HL-60 (cell line): ENCODE data around the gene BTBD9.

ENCODE experiments used
- POLR2AphosphoS5 ChIP-seq: IDR thresholded peaks from 2 replicates; pipeline ENCODE4 v1.6.1; 2012; ENCODE audit warnings: low read depth
- TF ChIP-seq, protein P1 (sequence below): IDR thresholded peaks from one replicate; pipeline ENCODE4 v1.5.1; 2011; ENCODE audit warnings: low read length, control low read depth, inconsistent platforms; ENCODE audit not compliant: insufficient read depth
- TF ChIP-seq, protein P2 (sequence below): IDR thresholded peaks from 2 replicates; pipeline ENCODE4 v1.6.1; 2012; ENCODE audit warnings: low read depth; ENCODE audit not compliant: insufficient replicate concordance

DNA sequence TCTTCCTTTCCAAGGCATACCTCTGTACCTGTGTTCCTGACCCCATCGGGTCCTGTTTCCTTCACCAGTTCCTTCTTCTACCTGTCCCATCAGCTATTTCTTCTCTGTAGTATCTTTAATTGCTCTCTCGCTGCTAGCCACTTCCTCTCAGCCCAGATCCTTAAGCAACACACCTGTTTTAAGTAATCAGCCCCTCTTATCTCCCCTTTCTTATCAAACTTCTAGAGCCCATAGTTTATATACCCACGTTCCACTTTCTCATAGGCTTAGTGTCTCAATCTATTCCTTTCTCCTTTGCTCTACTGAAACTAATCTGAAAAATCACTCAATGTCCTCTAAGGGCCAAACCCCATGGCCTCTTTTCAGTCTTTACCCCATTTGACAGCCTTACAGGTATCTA, 239.6 kb downstream of the BTBD9 start:
- TF ChIP-seq, protein P1, sequence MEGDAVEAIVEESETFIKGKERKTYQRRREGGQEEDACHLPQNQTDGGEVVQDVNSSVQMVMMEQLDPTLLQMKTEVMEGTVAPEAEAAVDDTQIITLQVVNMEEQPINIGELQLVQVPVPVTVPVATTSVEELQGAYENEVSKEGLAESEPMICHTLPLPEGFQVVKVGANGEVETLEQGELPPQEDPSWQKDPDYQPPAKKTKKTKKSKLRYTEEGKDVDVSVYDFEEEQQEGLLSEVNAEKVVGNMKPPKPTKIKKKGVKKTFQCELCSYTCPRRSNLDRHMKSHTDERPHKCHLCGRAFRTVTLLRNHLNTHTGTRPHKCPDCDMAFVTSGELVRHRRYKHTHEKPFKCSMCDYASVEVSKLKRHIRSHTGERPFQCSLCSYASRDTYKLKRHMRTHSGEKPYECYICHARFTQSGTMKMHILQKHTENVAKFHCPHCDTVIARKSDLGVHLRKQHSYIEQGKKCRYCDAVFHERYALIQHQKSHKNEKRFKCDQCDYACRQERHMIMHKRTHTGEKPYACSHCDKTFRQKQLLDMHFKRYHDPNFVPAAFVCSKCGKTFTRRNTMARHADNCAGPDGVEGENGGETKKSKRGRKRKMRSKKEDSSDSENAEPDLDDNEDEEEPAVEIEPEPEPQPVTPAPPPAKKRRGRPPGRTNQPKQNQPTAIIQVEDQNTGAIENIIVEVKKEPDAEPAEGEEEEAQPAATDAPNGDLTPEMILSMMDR: no peak
- TF ChIP-seq POLR2AphosphoS5: no peak
- TF ChIP-seq, protein P2, sequence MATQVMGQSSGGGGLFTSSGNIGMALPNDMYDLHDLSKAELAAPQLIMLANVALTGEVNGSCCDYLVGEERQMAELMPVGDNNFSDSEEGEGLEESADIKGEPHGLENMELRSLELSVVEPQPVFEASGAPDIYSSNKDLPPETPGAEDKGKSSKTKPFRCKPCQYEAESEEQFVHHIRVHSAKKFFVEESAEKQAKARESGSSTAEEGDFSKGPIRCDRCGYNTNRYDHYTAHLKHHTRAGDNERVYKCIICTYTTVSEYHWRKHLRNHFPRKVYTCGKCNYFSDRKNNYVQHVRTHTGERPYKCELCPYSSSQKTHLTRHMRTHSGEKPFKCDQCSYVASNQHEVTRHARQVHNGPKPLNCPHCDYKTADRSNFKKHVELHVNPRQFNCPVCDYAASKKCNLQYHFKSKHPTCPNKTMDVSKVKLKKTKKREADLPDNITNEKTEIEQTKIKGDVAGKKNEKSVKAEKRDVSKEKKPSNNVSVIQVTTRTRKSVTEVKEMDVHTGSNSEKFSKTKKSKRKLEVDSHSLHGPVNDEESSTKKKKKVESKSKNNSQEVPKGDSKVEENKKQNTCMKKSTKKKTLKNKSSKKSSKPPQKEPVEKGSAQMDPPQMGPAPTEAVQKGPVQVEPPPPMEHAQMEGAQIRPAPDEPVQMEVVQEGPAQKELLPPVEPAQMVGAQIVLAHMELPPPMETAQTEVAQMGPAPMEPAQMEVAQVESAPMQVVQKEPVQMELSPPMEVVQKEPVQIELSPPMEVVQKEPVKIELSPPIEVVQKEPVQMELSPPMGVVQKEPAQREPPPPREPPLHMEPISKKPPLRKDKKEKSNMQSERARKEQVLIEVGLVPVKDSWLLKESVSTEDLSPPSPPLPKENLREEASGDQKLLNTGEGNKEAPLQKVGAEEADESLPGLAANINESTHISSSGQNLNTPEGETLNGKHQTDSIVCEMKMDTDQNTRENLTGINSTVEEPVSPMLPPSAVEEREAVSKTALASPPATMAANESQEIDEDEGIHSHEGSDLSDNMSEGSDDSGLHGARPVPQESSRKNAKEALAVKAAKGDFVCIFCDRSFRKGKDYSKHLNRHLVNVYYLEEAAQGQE: no peak
